Upper lobe of left lung (tissue), 6 donors: ENCODE measurements around the gene VAMP4. TPM values are rescaled to one million over a fixed set of nuclear protein-coding genes. Genes with fewer than 3 reads are reported as not detected.
"Not testable (repeated sequence)": the region's sequence is repeated elsewhere in the genome, so short reads cannot be mapped to it uniquely, and the experiment has no call there.

Experiments
- ATAC-seq, 2 donors: fragments of 200-7000 bp; cut with Tn5 transposase; one replicate each; pipeline ENCODE4 v1.9.1; 2022; ENCODE audit warnings: mild to moderate bottlenecking in 2 of 2, moderate library complexity in 2 of 2; ENCODE audit not compliant: low FRiP score in 2 of 2
- DNase-seq, 2 donors: peaks; one replicate each; pipeline ENCODE4 v3.0.0-alpha.2; 2019 to 2020
- H3K27ac ChIP-seq, 4 donors: fragments of 200-600 bp; sonication (generic); one replicate each; pipeline ENCODE4 v1.5.1; 2016 to 2019
- H3K27me3 ChIP-seq, 4 donors: fragments of 200-600 bp; sonication (generic); one replicate each; pipeline ENCODE4 v1.5.1; 2017 to 2019
- H3K36me3 ChIP-seq, 4 donors: fragments of 200-600 bp; sonication (generic); one replicate each; pipeline ENCODE4 v1.5.1; 2016 to 2019
- H3K4me1 ChIP-seq, 4 donors: fragments of 200-600 bp; sonication (generic); one replicate each; pipeline ENCODE4 v1.5.1; 2018 to 2019
- H3K4me3 ChIP-seq, 4 donors: fragments of 200-600 bp; sonication (generic); one replicate each; pipeline ENCODE4 v1.5.1; 2017 to 2019; ENCODE audit warnings: mild to moderate bottlenecking in 2 of 4, moderate library complexity in 1 of 4
- H3K9me3 ChIP-seq, 4 donors: fragments of 200-600 bp; sonication (generic); one replicate each; pipeline ENCODE4 v1.5.1; 2018 to 2019
- CTCF ChIP-seq, 6 experiments: fragments of 450-650 bp in 4 of 6; fragments of 200-600 bp in 2 of 6; sonication (generic) in 2 of 6; IDR thresholded peaks; one replicate each; pipeline ENCODE4 v1.5.1; 2016 to 2019; ENCODE audit warnings: antibody characterized with exemption in 6 of 6
- EP300 ChIP-seq, 4 donors: sonication (generic); formaldehyde crosslinking; IDR thresholded peaks; one replicate each; pipeline ENCODE4 v1.5.1; 2017; ENCODE audit warnings: antibody characterized with exemption in 4 of 4, control low read depth in 2 of 4
- POLR2A ChIP-seq, 4 donors: fragments of 450-650 bp; IDR thresholded peaks; one replicate each; pipeline ENCODE4 v1.5.1; 2016 to 2017; ENCODE audit warnings: antibody characterized with exemption in 4 of 4, mild to moderate bottlenecking in 2 of 4
- POLR2AphosphoS5 ChIP-seq, 2 donors: sonication (generic); formaldehyde crosslinking; IDR thresholded peaks; one replicate each; pipeline ENCODE4 v1.5.1; 2017; ENCODE audit warnings: antibody characterized with exemption in 2 of 2
- WGBS, 2 donors: methylation state at CpG; one replicate each; pipeline ENCODE4 v1.1.5; 2017 to 2018; 5-methylcytosine and 5-hydroxymethylcytosine counted together
- total RNA-seq, 6 donors: library from RNA; depleted of rRNA in 4 of 6; stranded (reverse); fragments of >200 nt in 4 of 6; gene quantifications; one replicate each; pipeline versions ENCODE4 v1.1.0 to v1.2.1, GENCODE V29; 2016 to 2021
- donor health status: DM: no; HTN: no; CAD: no; lungs with moderate emphysema.
- donor health status: DM: no; HTN: yes; CAD: no; lungs with severe emphysema.

The VAMP4 gene
- total RNA-seq, 6 donors from 2014 or later, result 11.5 to 17.9 (median 13.4) TPM

DNA sequence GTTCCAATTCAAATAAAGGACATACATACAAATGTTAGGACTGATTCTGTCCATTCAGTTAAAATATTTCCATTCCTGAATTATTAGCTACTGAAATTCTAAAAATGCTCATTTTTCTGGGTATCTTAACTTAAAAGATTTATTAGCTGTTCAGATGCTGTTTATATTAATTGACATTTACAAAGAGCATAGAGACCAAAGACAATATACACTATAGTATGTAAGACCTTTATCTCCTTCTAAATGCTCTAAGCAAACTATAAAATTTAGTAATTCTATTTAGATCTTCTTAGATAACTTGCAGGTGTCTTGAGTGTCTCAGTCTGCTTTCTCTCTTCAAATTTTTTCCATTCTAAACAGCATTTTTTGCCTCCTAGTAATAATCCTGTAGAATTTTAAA, 39.3 kb downstream of the VAMP4 start:
- TF ChIP-seq EP300 (IDR thresholded peaks at IDR 0.05), result no peak
- DNase-seq (no peak), ATAC-seq (no peak)
- no peak overlapping the region for H3K4me3 ChIP-seq
- H3K27me3 ChIP-seq, result no peaks in the 10 kb centered on the region
- no peaks in the 10 kb centered on the region for H3K4me1 ChIP-seq
- H3K27ac ChIP-seq, result no peak overlapping the region
- peaks cover 0 to 42% (median 2%) of the 10 kb centered on the region in 4 donors for H3K36me3 ChIP-seq
- H3K9me3 ChIP-seq, result no peaks in the 10 kb centered on the region

DNA sequence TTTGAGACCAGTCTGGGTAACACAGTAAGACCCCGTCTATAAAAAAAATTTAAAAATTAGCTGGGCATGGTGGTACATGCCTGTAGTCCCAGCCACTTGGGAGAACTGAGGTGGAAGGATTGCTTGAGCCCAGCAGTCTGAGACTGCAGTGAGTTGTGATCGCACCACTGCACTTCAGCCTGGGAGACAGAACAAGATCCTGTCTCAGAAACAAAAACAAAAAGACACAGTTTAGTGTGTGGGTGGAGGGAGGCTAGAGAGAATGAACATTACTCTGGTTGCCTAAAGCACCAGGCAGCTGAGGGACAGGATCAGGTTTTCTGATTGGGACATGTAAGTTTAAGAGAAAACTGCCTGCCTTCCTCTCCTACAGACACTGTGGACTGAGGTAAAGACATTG, 42.3 kb downstream of the VAMP4 start:
- no peaks in the 10 kb centered on the region for H3K4me1 ChIP-seq
- no peaks in the 10 kb centered on the region for H3K27me3 ChIP-seq
- H3K27ac ChIP-seq, result no peak overlapping the region
- no peaks in the 10 kb centered on the region for H3K9me3 ChIP-seq
- TF ChIP-seq CTCF (IDR thresholded peaks at IDR 0.05) (no peak), POLR2A (IDR thresholded peaks at IDR 0.05) (no peak), EP300 (IDR thresholded peaks at IDR 0.05) (no peak), POLR2AphosphoS5 (IDR thresholded peaks at IDR 0.05) (no peak)
- no peak overlapping the region for H3K4me3 ChIP-seq
- peaks cover 0 to 24% (median 0%) of the 10 kb centered on the region in 4 donors for H3K36me3 ChIP-seq
- ATAC-seq (no peak), DNase-seq (no peak)
- WGBS, 2 donors, result 92 to 100% methylated on average over 2 of the region's 2 CpGs

DNA sequence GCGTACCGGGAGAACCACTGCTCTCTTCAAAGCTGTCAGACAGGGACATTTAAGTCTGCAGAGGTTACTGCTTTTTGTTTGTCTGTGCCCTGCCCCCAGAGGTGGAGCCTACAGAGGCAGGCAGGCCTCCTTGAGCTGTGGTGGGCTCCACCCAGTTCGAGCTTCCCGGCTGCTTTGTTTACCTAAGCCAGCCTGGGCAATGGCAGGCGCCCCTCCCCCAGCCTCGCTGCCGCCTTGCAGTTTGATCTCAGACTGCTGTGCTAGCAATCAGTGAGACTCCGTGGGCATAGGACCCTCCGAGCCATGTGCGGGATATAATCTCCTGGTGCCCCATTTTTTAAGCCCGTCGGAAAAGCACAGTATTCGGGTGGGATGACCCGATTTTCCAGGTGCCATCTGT, 46.1 kb downstream of the VAMP4 start:
- not testable (repeated sequence) for H3K9me3 ChIP-seq, ATAC-seq, H3K27ac ChIP-seq, H3K4me1 ChIP-seq, H3K36me3 ChIP-seq, H3K4me3 ChIP-seq, H3K27me3 ChIP-seq
- DNase-seq, result peak in 1 of 2 donors; percentile 44
- 95 to 100% methylated on average over 5 to 7 of the region's 14 CpGs for WGBS, 2 donors

- not testable (repeated sequence) for H3K36me3 ChIP-seq, H3K9me3 ChIP-seq, H3K4me3 ChIP-seq, H3K27me3 ChIP-seq, H3K27ac ChIP-seq, H3K4me1 ChIP-seq, ATAC-seq
- 89 to 93% methylated on average over 3 to 9 of the region's 23 CpGs for WGBS, 2 donors
- peak in 1 of 2 donors; percentile 51 for DNase-seq
These were observed 48.3 kb downstream of the VAMP4 start for GRCh38 chr1:171693541-171693940.

GRCh38 chr1:171683870-171684269, 58.0 kb downstream of the VAMP4 start:
- 59 to 74% methylated on average over 8 of the region's 8 CpGs for WGBS, 2 donors
- Histone ChIP-seq H3K4me1 (no peaks in the 10 kb centered on the region), H3K4me3 (no peak overlapping the region), H3K9me3 (no peaks in the 10 kb centered on the region), H3K27ac (no peak overlapping the region), H3K36me3 (no peaks in the 10 kb centered on the region), H3K27me3 (no peaks in the 10 kb centered on the region)
- ATAC-seq (no peak), DNase-seq (no peak)
- TF ChIP-seq EP300 (IDR thresholded peaks at IDR 0.05) (no peak), POLR2AphosphoS5 (IDR thresholded peaks at IDR 0.05) (no peak)

GRCh38 chr1:171680339-171680738, 61.5 kb downstream of the VAMP4 start:
- Histone ChIP-seq H3K4me3 (no peak overlapping the region), H3K27me3 (no peaks in the 10 kb centered on the region), H3K9me3 (no peaks in the 10 kb centered on the region), H3K4me1 (no peaks in the 10 kb centered on the region), H3K36me3 (no peaks in the 10 kb centered on the region), H3K27ac (no peak overlapping the region)
- 94 to 98% methylated on average over 3 of the region's 3 CpGs for WGBS, 2 donors
- ATAC-seq, result no peak
- no peak for DNase-seq
- no peak for TF ChIP-seq EP300 (IDR thresholded peaks at IDR 0.05)
- no peak for TF ChIP-seq POLR2A (IDR thresholded peaks at IDR 0.05)
- no peak for TF ChIP-seq POLR2AphosphoS5 (IDR thresholded peaks at IDR 0.05)
- no peak for TF ChIP-seq CTCF (IDR thresholded peaks at IDR 0.05)

DNA sequence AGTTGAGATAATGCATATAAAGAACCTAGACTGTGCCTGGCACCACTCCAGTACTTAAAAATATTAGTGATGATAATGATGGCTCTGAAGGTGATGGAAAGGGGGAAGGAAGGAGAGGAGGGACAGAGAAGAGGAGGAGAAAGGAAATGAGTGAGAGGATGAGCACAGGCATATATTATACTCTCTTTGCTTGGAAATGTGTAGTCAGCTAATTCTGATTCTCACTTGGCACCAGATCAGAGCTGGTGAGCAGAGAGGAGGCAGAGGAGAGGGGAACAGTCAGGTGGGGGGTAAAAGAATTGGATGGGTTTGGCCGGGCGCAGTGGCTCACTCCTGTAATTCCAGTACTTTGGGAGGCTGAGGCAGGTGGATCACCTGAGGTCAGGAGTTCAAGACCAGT, 65.0 kb downstream of the VAMP4 start:
- no peak for TF ChIP-seq POLR2AphosphoS5 (IDR thresholded peaks at IDR 0.05)
- TF ChIP-seq POLR2A (IDR thresholded peaks at IDR 0.05), result no peak
- TF ChIP-seq EP300 (IDR thresholded peaks at IDR 0.05), result no peak
- no peak for TF ChIP-seq CTCF (IDR thresholded peaks at IDR 0.05)
- Histone ChIP-seq H3K27ac (no peak overlapping the region), H3K4me3 (no peak overlapping the region), H3K27me3 (no peaks in the 10 kb centered on the region), H3K36me3 (no peaks in the 10 kb centered on the region), H3K4me1 (peaks cover 0 to 8% (median 7%) of the 10 kb centered on the region in 4 donors), H3K9me3 (no peaks in the 10 kb centered on the region)
- WGBS, 2 donors, result 92 to 100% methylated on average over 2 of the region's 2 CpGs
- DNase-seq (no peak), ATAC-seq (no peak)
